ENCODE results near the gene NBAS.

NBAS gene

DNA sequence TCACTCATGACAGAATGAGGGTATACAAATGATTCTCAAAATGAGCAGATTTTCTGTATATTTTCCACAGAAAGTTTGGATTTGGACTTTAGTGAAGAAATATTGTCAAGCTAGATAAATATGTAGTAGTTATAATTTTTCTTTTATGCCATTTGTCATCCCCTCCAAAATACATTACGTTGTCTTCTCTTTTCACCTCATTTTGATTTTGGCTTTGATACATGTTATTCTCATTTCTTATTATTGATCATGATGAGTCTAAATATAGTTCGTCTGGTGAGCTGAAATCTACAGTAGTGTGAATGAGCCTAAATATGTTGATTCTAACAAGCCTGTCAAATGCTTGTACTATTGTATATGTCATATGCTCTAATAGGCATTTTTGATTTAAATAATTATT, 42.8 kb upstream of the NBAS start:
- CTCF ChIA-PET, result interaction anchor here (0.8 kb wide), 1 partner anchor 1005 kb away, joined by 3 read pairs; no protein-coding TSS in a partner anchor
- no peaks in the 10 kb centered on the region for H3K4me1 ChIP-seq (ENCODE audit: control insufficient read depth, insufficient read depth, low read length)
- no peaks in the 10 kb centered on the region for H3K9me3 ChIP-seq (ENCODE audit: control insufficient read depth, insufficient read depth, low read depth, low read length)
- H3K36me3 ChIP-seq (ENCODE audit: control insufficient read depth in 2 of 2, insufficient read depth in 1 of 2, low read length in 2 of 2), result peaks cover 94 to 98% of the 10 kb centered on the region in 2 experiments
- no peak overlapping the region for H3K27ac ChIP-seq (ENCODE audit: extremely low read depth, low read depth, low read length)
- POLR2A ChIA-PET, result no interaction called here
- TF ChIP-seq ZNF211 (tag by site-specific recombination; IDR thresholded peaks at IDR 0.05; ENCODE audit: low read depth), result no peak
- TF ChIP-seq ZNF202 (tag by site-specific recombination; IDR thresholded peaks at IDR 0.05; ENCODE audit: borderline replicate concordance), result no peak
- no peak overlapping the region for H3K4me3 ChIP-seq (ENCODE audit: low read depth, low read length)

DNA sequence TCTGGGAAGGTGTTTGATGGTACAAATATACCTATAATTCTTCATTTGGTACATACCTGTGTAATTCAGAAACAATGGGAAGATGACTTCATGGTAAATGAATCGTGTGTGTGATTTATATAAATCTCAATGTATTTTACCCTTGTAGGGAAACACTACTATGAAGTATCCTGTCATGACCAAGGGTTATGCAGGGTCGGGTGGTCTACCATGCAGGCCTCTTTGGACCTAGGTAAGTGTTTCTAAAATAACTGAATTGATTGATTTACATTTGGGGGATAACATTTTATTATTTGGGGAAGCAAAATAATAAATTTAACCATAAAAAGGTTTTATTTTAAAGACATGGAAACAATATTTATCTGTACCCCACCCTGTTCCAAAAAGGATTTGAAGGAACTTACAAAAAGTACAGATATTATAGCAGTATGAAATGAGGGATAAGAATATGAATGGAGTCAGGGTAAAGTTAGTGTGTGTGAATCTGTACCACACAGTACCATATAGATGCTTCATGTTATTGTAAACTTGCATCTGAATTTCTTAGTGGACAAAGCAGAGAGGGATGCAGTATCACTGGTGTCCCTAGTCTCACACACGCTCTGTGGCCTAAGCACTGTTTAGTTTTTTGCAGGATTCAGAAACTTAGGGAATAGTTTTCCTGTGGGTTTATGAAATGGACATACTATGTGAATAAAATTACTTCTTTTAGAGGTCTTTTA, 42.1 kb upstream of the NBAS start:
- H3K4me1 ChIP-seq (ENCODE audit: control insufficient read depth, insufficient read depth, low read length), result no peaks in the 10 kb centered on the region
- H3K36me3 ChIP-seq (ENCODE audit: control insufficient read depth in 2 of 2, insufficient read depth in 1 of 2, low read length in 2 of 2), result peaks cover 94 to 98% of the 10 kb centered on the region in 2 experiments
- ChIA-PET CTCF (interaction anchor here (0.8 to 0.9 kb wide), 2 partner anchors 26 to 1006 kb away, joined by 3 read pairs; no protein-coding TSS in a partner anchor), POLR2A (no interaction called here)
- no peaks in the 10 kb centered on the region for H3K9me3 ChIP-seq (ENCODE audit: control insufficient read depth, insufficient read depth, low read depth, low read length)
- H3K27ac ChIP-seq (ENCODE audit: extremely low read depth, low read depth, low read length), result no peak overlapping the region
- TF ChIP-seq ZNF514 (tag by site-specific recombination; IDR thresholded peaks at IDR 0.05) (no peak), ZNF366 (tag by site-specific recombination; conservative IDR thresholded peaks at IDR 0.05) (no peak), ZNF239 (tag by site-specific recombination; IDR thresholded peaks at IDR 0.05) (no peak), GLIS2 (tag by site-specific recombination; IDR thresholded peaks at IDR 0.05) (no peak), ZNF391 (tag by site-specific recombination; IDR thresholded peaks at IDR 0.05; ENCODE audit: borderline replicate concordance, low read depth) (no peak), ZNF223 (tag by site-specific recombination; IDR thresholded peaks at IDR 0.05) (no peak), ZNF658 (tag by site-specific recombination; IDR thresholded peaks at IDR 0.05) (no peak), ZNF140 (tag by site-specific recombination; IDR thresholded peaks at IDR 0.05) (no peak), ZNF530 (tag by site-specific recombination; IDR thresholded peaks at IDR 0.05; ENCODE audit: low read depth) (no peak), MZF1 (tag by site-specific recombination; IDR thresholded peaks at IDR 0.05; ENCODE audit: borderline replicate concordance) (no peak), ZNF37A (tag by site-specific recombination; IDR thresholded peaks at IDR 0.05) (no peak), ZNF175 (tag by site-specific recombination; IDR thresholded peaks at IDR 0.05) (no peak)
- TF ChIP-seq, protein P1, sequence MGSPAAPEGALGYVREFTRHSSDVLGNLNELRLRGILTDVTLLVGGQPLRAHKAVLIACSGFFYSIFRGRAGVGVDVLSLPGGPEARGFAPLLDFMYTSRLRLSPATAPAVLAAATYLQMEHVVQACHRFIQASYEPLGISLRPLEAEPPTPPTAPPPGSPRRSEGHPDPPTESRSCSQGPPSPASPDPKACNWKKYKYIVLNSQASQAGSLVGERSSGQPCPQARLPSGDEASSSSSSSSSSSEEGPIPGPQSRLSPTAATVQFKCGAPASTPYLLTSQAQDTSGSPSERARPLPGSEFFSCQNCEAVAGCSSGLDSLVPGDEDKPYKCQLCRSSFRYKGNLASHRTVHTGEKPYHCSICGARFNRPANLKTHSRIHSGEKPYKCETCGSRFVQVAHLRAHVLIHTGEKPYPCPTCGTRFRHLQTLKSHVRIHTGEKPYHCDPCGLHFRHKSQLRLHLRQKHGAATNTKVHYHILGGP (tag by site-specific recombination; IDR thresholded peaks at IDR 0.05), result no peak
- TF ChIP-seq, protein P2, sequence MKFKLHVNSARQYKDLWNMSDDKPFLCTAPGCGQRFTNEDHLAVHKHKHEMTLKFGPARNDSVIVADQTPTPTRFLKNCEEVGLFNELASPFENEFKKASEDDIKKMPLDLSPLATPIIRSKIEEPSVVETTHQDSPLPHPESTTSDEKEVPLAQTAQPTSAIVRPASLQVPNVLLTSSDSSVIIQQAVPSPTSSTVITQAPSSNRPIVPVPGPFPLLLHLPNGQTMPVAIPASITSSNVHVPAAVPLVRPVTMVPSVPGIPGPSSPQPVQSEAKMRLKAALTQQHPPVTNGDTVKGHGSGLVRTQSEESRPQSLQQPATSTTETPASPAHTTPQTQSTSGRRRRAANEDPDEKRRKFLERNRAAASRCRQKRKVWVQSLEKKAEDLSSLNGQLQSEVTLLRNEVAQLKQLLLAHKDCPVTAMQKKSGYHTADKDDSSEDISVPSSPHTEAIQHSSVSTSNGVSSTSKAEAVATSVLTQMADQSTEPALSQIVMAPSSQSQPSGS (tag by site-specific recombination; IDR thresholded peaks at IDR 0.05; ENCODE audit: low read depth), result no peak
- TF ChIP-seq, protein P3, sequence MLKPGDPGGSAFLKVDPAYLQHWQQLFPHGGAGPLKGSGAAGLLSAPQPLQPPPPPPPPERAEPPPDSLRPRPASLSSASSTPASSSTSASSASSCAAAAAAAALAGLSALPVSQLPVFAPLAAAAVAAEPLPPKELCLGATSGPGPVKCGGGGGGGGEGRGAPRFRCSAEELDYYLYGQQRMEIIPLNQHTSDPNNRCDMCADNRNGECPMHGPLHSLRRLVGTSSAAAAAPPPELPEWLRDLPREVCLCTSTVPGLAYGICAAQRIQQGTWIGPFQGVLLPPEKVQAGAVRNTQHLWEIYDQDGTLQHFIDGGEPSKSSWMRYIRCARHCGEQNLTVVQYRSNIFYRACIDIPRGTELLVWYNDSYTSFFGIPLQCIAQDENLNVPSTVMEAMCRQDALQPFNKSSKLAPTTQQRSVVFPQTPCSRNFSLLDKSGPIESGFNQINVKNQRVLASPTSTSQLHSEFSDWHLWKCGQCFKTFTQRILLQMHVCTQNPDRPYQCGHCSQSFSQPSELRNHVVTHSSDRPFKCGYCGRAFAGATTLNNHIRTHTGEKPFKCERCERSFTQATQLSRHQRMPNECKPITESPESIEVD (tag by site-specific recombination; IDR thresholded peaks at IDR 0.05), result no peak
- no peak overlapping the region for H3K4me3 ChIP-seq (ENCODE audit: low read depth, low read length)

DNA sequence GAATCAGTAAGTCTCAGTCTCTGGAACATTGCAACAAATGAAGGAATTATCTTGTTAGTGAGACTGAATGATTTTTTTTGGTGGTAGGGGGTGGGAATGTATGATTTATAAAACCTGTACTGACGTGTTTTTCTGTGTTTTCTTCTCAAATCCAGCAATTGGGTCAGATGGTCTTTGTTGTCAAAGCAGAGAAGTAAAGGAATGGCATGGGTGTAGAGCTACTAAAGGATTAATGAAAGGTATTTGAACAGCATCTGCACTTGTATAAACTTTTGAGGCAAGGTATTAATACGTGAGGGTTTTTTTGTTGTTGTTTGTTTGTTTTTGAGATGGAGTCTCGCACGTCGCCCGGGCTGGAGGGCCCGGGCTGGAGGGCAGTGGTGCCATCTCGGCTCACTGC, 41.3 kb upstream of the NBAS start:
- Histone ChIP-seq H3K4me3 (ENCODE audit: low read depth, low read length) (no peak overlapping the region), H3K36me3 (ENCODE audit: control insufficient read depth in 2 of 2, insufficient read depth in 1 of 2, low read length in 2 of 2) (peaks cover 94 to 98% of the 10 kb centered on the region in 2 experiments), H3K27ac (ENCODE audit: extremely low read depth, low read depth, low read length) (no peak overlapping the region), H3K9me3 (ENCODE audit: control insufficient read depth, insufficient read depth, low read depth, low read length) (no peaks in the 10 kb centered on the region), H3K4me1 (ENCODE audit: control insufficient read depth, insufficient read depth, low read length) (no peaks in the 10 kb centered on the region)
- CTCF ChIA-PET, result interaction anchor here (0.9 kb wide), 1 partner anchor 25 kb away, joined by 3 read pairs; no protein-coding TSS in a partner anchor
- POLR2A ChIA-PET, result no interaction called here
- TF ChIP-seq, protein P4, sequence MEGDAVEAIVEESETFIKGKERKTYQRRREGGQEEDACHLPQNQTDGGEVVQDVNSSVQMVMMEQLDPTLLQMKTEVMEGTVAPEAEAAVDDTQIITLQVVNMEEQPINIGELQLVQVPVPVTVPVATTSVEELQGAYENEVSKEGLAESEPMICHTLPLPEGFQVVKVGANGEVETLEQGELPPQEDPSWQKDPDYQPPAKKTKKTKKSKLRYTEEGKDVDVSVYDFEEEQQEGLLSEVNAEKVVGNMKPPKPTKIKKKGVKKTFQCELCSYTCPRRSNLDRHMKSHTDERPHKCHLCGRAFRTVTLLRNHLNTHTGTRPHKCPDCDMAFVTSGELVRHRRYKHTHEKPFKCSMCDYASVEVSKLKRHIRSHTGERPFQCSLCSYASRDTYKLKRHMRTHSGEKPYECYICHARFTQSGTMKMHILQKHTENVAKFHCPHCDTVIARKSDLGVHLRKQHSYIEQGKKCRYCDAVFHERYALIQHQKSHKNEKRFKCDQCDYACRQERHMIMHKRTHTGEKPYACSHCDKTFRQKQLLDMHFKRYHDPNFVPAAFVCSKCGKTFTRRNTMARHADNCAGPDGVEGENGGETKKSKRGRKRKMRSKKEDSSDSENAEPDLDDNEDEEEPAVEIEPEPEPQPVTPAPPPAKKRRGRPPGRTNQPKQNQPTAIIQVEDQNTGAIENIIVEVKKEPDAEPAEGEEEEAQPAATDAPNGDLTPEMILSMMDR (tag by site-specific recombination; IDR thresholded peaks at IDR 0.05), result no peak
- TF ChIP-seq GLI2 (tag by site-specific recombination; IDR thresholded peaks at IDR 0.05; ENCODE audit: borderline replicate concordance, low read depth) (no peak), PRDM1 (tag by site-specific recombination; IDR thresholded peaks at IDR 0.05) (no peak), OSR2 (tag by site-specific recombination; IDR thresholded peaks at IDR 0.05) (no peak), ZNF292 (tag by site-specific recombination; IDR thresholded peaks at IDR 0.05; ENCODE audit: borderline replicate concordance, low read depth) (no peak), YY1 (tag by site-specific recombination; IDR thresholded peaks at IDR 0.05) (no peak), YY2 (tag by site-specific recombination; IDR thresholded peaks at IDR 0.05) (no peak)
- TF ChIP-seq, protein P5, sequence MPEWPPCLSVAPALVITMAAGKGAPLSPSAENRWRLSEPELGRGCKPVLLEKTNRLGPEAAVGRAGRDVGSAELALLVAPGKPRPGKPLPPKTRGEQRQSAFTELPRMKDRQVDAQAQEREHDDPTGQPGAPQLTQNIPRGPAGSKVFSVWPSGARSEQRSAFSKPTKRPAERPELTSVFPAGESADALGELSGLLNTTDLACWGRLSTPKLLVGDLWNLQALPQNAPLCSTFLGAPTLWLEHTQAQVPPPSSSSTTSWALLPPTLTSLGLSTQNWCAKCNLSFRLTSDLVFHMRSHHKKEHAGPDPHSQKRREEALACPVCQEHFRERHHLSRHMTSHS (tag by site-specific recombination; IDR thresholded peaks at IDR 0.05), result no peak
